ENCODE measurements around the gene DIRAS2. TPM values are rescaled to one million over a fixed set of nuclear protein-coding genes. Genes with fewer than 3 reads are reported as not detected.
A peak's percentile ranks its signal among the peaks of the same experiment; 100 is the strongest.

DIRAS2 gene
- total RNA-seq, 2 experiments from 2014 or later = not detected

- H3K9me3 Mint-ChIP-seq (ENCODE audit: low read depth) = peaks cover 8% of the 10 kb centered on the region
- CTCF ChIA-PET = no interaction called here
- ATAC-seq (no peak), DNase-seq (no peak)
- no peaks in the 10 kb centered on the region for H3K36me3 Mint-ChIP-seq (ENCODE audit: low read depth)
- peaks cover 3% of the 10 kb centered on the region for H3K4me1 Mint-ChIP-seq
- POLR2A ChIA-PET = no interaction called here
- no peak overlapping the region for H3K4me3 Mint-ChIP-seq
- H3K27ac Mint-ChIP-seq = no peak overlapping the region
- peaks cover 48% of the 10 kb centered on the region for H3K27me3 Mint-ChIP-seq
- intact Hi-C loops (cut with DNase I, micrococcal nuclease) = no loop called here
These were observed 3.1 kb upstream of the DIRAS2 start for GRCh38 chr9:90645721-90646120.

GRCh38 chr9:90641884-90642487 is 638 bp downstream of the DIRAS2 start:
- ChIA-PET CTCF (interaction anchor here (0.6 to 1.1 kb wide), 2 partner anchors 416 to 729 kb away, joined by 3 read pairs; no protein-coding TSS in a partner anchor), POLR2A (no interaction called here)
- Mint-ChIP-seq H3K4me1 (peaks cover 3% of the 10 kb centered on the region), H3K27ac (no peak overlapping the region), H3K36me3 (ENCODE audit: low read depth) (no peaks in the 10 kb centered on the region), H3K9me3 (ENCODE audit: low read depth) (no peaks in the 10 kb centered on the region), H3K4me3 (peak overlapping the region; percentile 15), H3K27me3 (peaks cover 60% of the 10 kb centered on the region)
- no peak for DNase-seq
- no peak for ATAC-seq
- intact Hi-C loops (cut with DNase I, micrococcal nuclease) = loop anchor here in 1 of 2 experiments (5.0 kb wide), 1 partner anchor 415 kb away; no protein-coding TSS in a partner anchor

- no peak overlapping the region for H3K27ac Mint-ChIP-seq
These were observed 1.5 kb downstream of the DIRAS2 start for GRCh38 chr9:90641086-90641485.

GRCh38 chr9:90640361-90640760 is 2.3 kb downstream of the DIRAS2 start:
- intact Hi-C loops (cut with DNase I, micrococcal nuclease) = loop anchor here in 1 of 2 experiments (5.0 kb wide), 1 partner anchor 413 kb away; no protein-coding TSS in a partner anchor
- no peak for DNase-seq
- no peak overlapping the region for H3K27ac Mint-ChIP-seq
- H3K27me3 Mint-ChIP-seq = peaks cover 53% of the 10 kb centered on the region
- CTCF ChIA-PET = no interaction called here
- H3K36me3 Mint-ChIP-seq (ENCODE audit: low read depth) = no peaks in the 10 kb centered on the region
- no peak for ATAC-seq
- H3K4me1 Mint-ChIP-seq = peaks cover 3% of the 10 kb centered on the region
- no peaks in the 10 kb centered on the region for H3K9me3 Mint-ChIP-seq (ENCODE audit: low read depth)
- POLR2A ChIA-PET = no interaction called here
- H3K4me3 Mint-ChIP-seq = no peak overlapping the region

More at GRCh38 chr9:90641086-90641485, 1.5 kb downstream of the DIRAS2 start:
- Mint-ChIP-seq H3K4me3 (no peak overlapping the region), H3K9me3 (ENCODE audit: low read depth) (no peaks in the 10 kb centered on the region), H3K4me1 (peaks cover 3% of the 10 kb centered on the region), H3K27me3 (peaks cover 57% of the 10 kb centered on the region), H3K36me3 (ENCODE audit: low read depth) (no peaks in the 10 kb centered on the region)
- CTCF ChIA-PET = interaction anchor here (0.6 kb wide), 1 partner anchor 728 kb away, joined by 3 read pairs; no protein-coding TSS in a partner anchor
- POLR2A ChIA-PET = no interaction called here
- no peak for ATAC-seq
- no peak for DNase-seq
- intact Hi-C loops (cut with DNase I, micrococcal nuclease) = loop anchor here in 1 of 2 experiments (5.0 kb wide), 1 partner anchor 414 kb away; no protein-coding TSS in a partner anchor

- ATAC-seq (no peak), DNase-seq (no peak)
- POLR2A ChIA-PET = no interaction called here
- Mint-ChIP-seq H3K4me1 (peaks cover 3% of the 10 kb centered on the region), H3K4me3 (no peak overlapping the region), H3K36me3 (ENCODE audit: low read depth) (no peaks in the 10 kb centered on the region), H3K9me3 (ENCODE audit: low read depth) (no peaks in the 10 kb centered on the region), H3K27ac (no peak overlapping the region), H3K27me3 (peaks cover 35% of the 10 kb centered on the region)
- CTCF ChIA-PET = no interaction called here
- intact Hi-C loops (cut with DNase I, micrococcal nuclease) = no loop called here
These were observed 5.0 kb downstream of the DIRAS2 start for GRCh38 chr9:90637626-90638025.

- no peak for ATAC-seq
These were observed 9.9 kb downstream of the DIRAS2 start for GRCh38 chr9:90632647-90633207.

GRCh38 chr9:90631964-90632363 is 10.7 kb downstream of the DIRAS2 start:
- ATAC-seq (no peak), DNase-seq (no peak)
- ChIA-PET POLR2A (no interaction called here), CTCF (interaction anchor here (1.3 kb wide), 1 partner anchor 9 kb away, joined by 4 read pairs; no protein-coding TSS in a partner anchor)
- intact Hi-C loops (cut with DNase I, micrococcal nuclease) = no loop called here
- no peaks in the 10 kb centered on the region for H3K4me1 Mint-ChIP-seq
- no peaks in the 10 kb centered on the region for H3K9me3 Mint-ChIP-seq (ENCODE audit: low read depth)
- H3K36me3 Mint-ChIP-seq (ENCODE audit: low read depth) = no peaks in the 10 kb centered on the region
- no peak overlapping the region for H3K4me3 Mint-ChIP-seq
- H3K27ac Mint-ChIP-seq = no peak overlapping the region
- H3K27me3 Mint-ChIP-seq = no peaks in the 10 kb centered on the region

More at GRCh38 chr9:90632647-90633207, 9.9 kb downstream of the DIRAS2 start:
- no peaks in the 10 kb centered on the region for H3K36me3 Mint-ChIP-seq (ENCODE audit: low read depth)
- ChIA-PET POLR2A (no interaction called here), CTCF (interaction anchor here (1.3 kb wide), 1 partner anchor 10 kb away, joined by 4 read pairs; no protein-coding TSS in a partner anchor)
- DNase-seq = no peak
- H3K9me3 Mint-ChIP-seq (ENCODE audit: low read depth) = no peaks in the 10 kb centered on the region
- H3K4me3 Mint-ChIP-seq = no peak overlapping the region
- intact Hi-C loops (cut with DNase I, micrococcal nuclease) = no loop called here
- no peak overlapping the region for H3K27ac Mint-ChIP-seq
- no peaks in the 10 kb centered on the region for H3K4me1 Mint-ChIP-seq
- peaks cover 2% of the 10 kb centered on the region for H3K27me3 Mint-ChIP-seq

GRCh38 chr9:90629991-90630390 is 12.6 kb downstream of the DIRAS2 start:
- intact Hi-C loops (cut with DNase I, micrococcal nuclease) = no loop called here
- H3K36me3 Mint-ChIP-seq (ENCODE audit: low read depth) = no peaks in the 10 kb centered on the region
- DNase-seq (no peak), ATAC-seq (no peak)
- POLR2A ChIA-PET = no interaction called here
- no peaks in the 10 kb centered on the region for H3K4me1 Mint-ChIP-seq
- no peak overlapping the region for H3K27ac Mint-ChIP-seq
- H3K9me3 Mint-ChIP-seq (ENCODE audit: low read depth) = no peaks in the 10 kb centered on the region
- no peaks in the 10 kb centered on the region for H3K27me3 Mint-ChIP-seq
- CTCF ChIA-PET = interaction anchor here (0.6 kb wide), 1 partner anchor 227 kb away, joined by 3 read pairs; no protein-coding TSS in a partner anchor
- H3K4me3 Mint-ChIP-seq = no peak overlapping the region

GRCh38 chr9:90629354-90629753 is 13.3 kb downstream of the DIRAS2 start:
- H3K9me3 Mint-ChIP-seq (ENCODE audit: low read depth) = no peaks in the 10 kb centered on the region
- H3K4me3 Mint-ChIP-seq = no peak overlapping the region
- POLR2A ChIA-PET = no interaction called here
- intact Hi-C loops (cut with DNase I, micrococcal nuclease) = no loop called here
- no peak overlapping the region for H3K27ac Mint-ChIP-seq
- ATAC-seq (no peak), DNase-seq (no peak)
- H3K4me1 Mint-ChIP-seq = no peaks in the 10 kb centered on the region
- H3K27me3 Mint-ChIP-seq = no peaks in the 10 kb centered on the region
- CTCF ChIA-PET = interaction anchor here (0.6 kb wide), 1 partner anchor 226 kb away, joined by 3 read pairs; no protein-coding TSS in a partner anchor
- no peaks in the 10 kb centered on the region for H3K36me3 Mint-ChIP-seq (ENCODE audit: low read depth)

GRCh38 chr9:90616806-90617205 is 25.8 kb downstream of the DIRAS2 start:
- intact Hi-C loops (cut with DNase I, micrococcal nuclease) = no loop called here
- ChIA-PET CTCF (interaction anchor here (1.1 to 1.5 kb wide), 2 partner anchors 19 to 27 kb away, joined by 3 to 4 read pairs; no protein-coding TSS in a partner anchor), POLR2A (no interaction called here)
- Mint-ChIP-seq H3K4me1 (no peaks in the 10 kb centered on the region), H3K9me3 (ENCODE audit: low read depth) (no peaks in the 10 kb centered on the region), H3K36me3 (ENCODE audit: low read depth) (no peaks in the 10 kb centered on the region), H3K4me3 (no peak overlapping the region), H3K27me3 (peaks cover 11% of the 10 kb centered on the region), H3K27ac (no peak overlapping the region)
- no peak for ATAC-seq
- no peak for DNase-seq

GRCh38 chr9:90613502-90613901 is 29.1 kb downstream of the DIRAS2 start:
- DNase-seq = no peak
- H3K9me3 Mint-ChIP-seq (ENCODE audit: low read depth) = no peaks in the 10 kb centered on the region
- H3K27ac Mint-ChIP-seq = no peak overlapping the region
- ATAC-seq = no peak
- intact Hi-C loops (cut with DNase I, micrococcal nuclease) = no loop called here
- H3K4me3 Mint-ChIP-seq = no peak overlapping the region
- peaks cover 21% of the 10 kb centered on the region for H3K27me3 Mint-ChIP-seq
- H3K36me3 Mint-ChIP-seq (ENCODE audit: low read depth) = no peaks in the 10 kb centered on the region
- ChIA-PET POLR2A (no interaction called here), CTCF (interaction anchor here (0.6 kb wide), 1 partner anchor 17 kb away, joined by 3 read pairs; no protein-coding TSS in a partner anchor)
- H3K4me1 Mint-ChIP-seq = no peaks in the 10 kb centered on the region

GRCh38 chr9:90612957-90613356 is 29.7 kb downstream of the DIRAS2 start:
- CTCF ChIA-PET = no interaction called here

More at GRCh38 chr9:90612957-90613356, 29.7 kb downstream of the DIRAS2 start:
- no peaks in the 10 kb centered on the region for H3K4me1 Mint-ChIP-seq
- intact Hi-C loops (cut with DNase I, micrococcal nuclease) = no loop called here
- no peak overlapping the region for H3K4me3 Mint-ChIP-seq
- H3K27ac Mint-ChIP-seq = no peak overlapping the region
- POLR2A ChIA-PET = no interaction called here
- DNase-seq (no peak), ATAC-seq (no peak)
- peaks cover 21% of the 10 kb centered on the region for H3K27me3 Mint-ChIP-seq
- no peaks in the 10 kb centered on the region for H3K9me3 Mint-ChIP-seq (ENCODE audit: low read depth)
- no peaks in the 10 kb centered on the region for H3K36me3 Mint-ChIP-seq (ENCODE audit: low read depth)

All from activated CD4-positive, alpha-beta T cell treated with anti-CD3 and anti-CD28 coated beads for 36 hours (primary cell).